Measurements from ENCODE around the gene ATP5F1A.

- TF ChIP-seq CTCF (IDR thresholded peaks at IDR 0.05) (no peak), POLR2A (IDR thresholded peaks at IDR 0.05) (no peak), POLR2AphosphoS5 (IDR thresholded peaks at IDR 0.05) (no peak)
These were observed 42.9 kb downstream of the ATP5F1A start for GRCh38 chr18:46054956-46055837.

Data from prostate gland (tissue), 2 donors.